ENCODE measurements around the gene RAB1A. TPM values are rescaled to one million over a fixed set of nuclear protein-coding genes. Genes with fewer than 3 reads are reported as not detected.

Gene RAB1A
- total and polyA plus RNA-seq, 9 of the 15 experiments (the other 6 are each of a cell fraction or from before 2014, with no cell fraction given): 43.8 to 163 (median 67.7) TPM

DNA sequence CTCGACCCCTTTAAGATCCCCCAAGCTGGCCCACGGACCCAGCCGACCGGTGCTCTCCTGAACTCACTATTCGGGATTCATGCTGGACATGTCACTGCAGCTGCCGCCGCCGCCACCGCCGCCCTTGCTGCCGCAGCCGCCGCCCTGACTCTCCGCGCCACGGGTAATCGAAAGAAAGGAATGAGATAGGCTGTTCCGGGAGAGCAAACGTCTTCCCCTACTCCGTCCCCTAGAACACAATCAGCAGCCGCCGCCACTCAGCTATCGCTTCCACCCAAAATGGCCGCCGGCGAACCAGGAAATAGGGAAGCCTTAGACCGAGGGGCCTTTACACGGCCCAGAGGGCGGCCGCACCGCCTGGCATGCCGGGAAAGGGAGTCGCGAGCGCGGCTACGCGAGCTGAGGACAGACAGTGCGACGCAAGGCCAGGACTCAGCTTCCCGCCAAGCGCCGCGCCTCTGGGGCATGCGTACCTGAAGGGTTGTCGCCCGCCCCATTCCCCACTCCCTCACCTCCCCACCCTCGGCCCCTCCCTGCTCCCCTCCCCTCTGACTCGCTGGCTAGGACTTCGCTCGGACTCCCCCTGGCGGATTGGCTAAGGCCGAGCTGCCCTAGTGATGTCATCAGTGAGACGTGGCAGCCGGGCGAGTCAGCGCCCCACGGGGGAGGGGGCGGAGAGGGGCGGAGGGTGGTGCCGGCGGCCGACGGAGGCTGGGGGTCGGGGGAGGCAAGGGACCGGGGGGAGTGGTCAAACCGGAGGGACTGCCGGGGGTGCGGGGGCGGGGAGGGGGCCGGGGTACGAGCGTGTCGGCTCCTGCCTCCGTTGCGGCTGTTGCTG lies at the start of gene RAB1A (continued):
- no peak for TF ChIP-seq MECOM (CRISPR knock-in tag; IDR thresholded peaks at IDR 0.05)
- no peak for TF ChIP-seq HDAC3 (IDR thresholded peaks at IDR 0.05; ENCODE audit: borderline replicate concordance, partially characterized antibody)
- TF ChIP-seq, protein P1, sequence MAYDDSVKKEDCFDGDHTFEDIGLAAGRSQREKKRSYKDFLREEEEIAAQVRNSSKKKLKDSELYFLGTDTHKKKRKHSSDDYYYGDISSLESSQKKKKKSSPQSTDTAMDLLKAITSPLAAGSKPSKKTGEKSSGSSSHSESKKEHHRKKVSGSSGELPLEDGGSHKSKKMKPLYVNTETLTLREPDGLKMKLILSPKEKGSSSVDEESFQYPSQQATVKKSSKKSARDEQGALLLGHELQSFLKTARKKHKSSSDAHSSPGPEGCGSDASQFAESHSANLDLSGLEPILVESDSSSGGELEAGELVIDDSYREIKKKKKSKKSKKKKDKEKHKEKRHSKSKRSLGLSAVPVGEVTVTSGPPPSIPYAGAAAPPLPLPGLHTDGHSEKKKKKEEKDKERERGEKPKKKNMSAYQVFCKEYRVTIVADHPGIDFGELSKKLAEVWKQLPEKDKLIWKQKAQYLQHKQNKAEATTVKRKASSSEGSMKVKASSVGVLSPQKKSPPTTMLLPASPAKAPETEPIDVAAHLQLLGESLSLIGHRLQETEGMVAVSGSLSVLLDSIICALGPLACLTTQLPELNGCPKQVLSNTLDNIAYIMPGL (CRISPR knock-in tag; IDR thresholded peaks at IDR 0.05): 0 out of 2 replicates have a peak, but pooled peaks have one; percentile 23
- no peak for TF ChIP-seq ZNF3 (CRISPR knock-in tag; IDR thresholded peaks at IDR 0.05)
- TF ChIP-seq TCF7 (IDR thresholded peaks at IDR 0.05; ENCODE audit: borderline replicate concordance): peak; percentile 50; the same call in 1 of the 2 replicates
- TF ChIP-seq, protein P2, sequence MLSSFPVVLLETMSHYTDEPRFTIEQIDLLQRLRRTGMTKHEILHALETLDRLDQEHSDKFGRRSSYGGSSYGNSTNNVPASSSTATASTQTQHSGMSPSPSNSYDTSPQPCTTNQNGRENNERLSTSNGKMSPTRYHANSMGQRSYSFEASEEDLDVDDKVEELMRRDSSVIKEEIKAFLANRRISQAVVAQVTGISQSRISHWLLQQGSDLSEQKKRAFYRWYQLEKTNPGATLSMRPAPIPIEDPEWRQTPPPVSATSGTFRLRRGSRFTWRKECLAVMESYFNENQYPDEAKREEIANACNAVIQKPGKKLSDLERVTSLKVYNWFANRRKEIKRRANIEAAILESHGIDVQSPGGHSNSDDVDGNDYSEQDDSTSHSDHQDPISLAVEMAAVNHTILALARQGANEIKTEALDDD (IDR thresholded peaks at IDR 0.05): no peak
- TF ChIP-seq TAL1 (IDR thresholded peaks at IDR 0.05): no peak
- TF ChIP-seq THRAP3 (IDR thresholded peaks at IDR 0.05; ENCODE audit: borderline replicate concordance): no peak
- TF ChIP-seq SLC30A9 (CRISPR knock-in tag; IDR thresholded peaks at IDR 0.05): no peak
- TF ChIP-seq, protein P3, sequence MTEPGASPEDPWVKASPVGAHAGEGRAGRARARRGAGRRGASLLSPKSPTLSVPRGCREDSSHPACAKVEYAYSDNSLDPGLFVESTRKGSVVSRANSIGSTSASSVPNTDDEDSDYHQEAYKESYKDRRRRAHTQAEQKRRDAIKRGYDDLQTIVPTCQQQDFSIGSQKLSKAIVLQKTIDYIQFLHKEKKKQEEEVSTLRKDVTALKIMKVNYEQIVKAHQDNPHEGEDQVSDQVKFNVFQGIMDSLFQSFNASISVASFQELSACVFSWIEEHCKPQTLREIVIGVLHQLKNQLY (CRISPR knock-in tag; conservative IDR thresholded peaks at IDR 0.05): 0 out of 4 replicates have a peak, but pooled peaks have one; percentile 33 to 71
- no peak for TF ChIP-seq ZNF253 (CRISPR knock-in tag; conservative IDR thresholded peaks at IDR 0.05)
- peak; percentile 77 for TF ChIP-seq EGR1 (conservative IDR thresholded peaks at IDR 0.05)
- no peak for TF ChIP-seq POLR3A (IDR thresholded peaks at IDR 0.05; ENCODE audit: borderline replicate concordance, extremely low read depth, insufficient read depth, insufficient read length)
- TF ChIP-seq SREBF1 (IDR thresholded peaks at IDR 0.05; ENCODE audit: borderline replicate concordance, low read depth, low read length): no peak
- no peak; the same call in 1 of the 2 replicates for TF ChIP-seq GTF2E2 (tag; IDR thresholded peaks at IDR 0.05)
- peak in 1 of 2 experiments; percentile 80; a peak in 2 of 4 replicates for TF ChIP-seq KDM4B (IDR thresholded peaks at IDR 0.05; ENCODE audit: borderline replicate concordance in 2 of 2, low read depth in 1 of 2)
- peak; percentile 90 for TF ChIP-seq JUN (IDR thresholded peaks at IDR 0.05; ENCODE audit: borderline replicate concordance, low read depth, low read length)
- TF ChIP-seq JUN (CRISPR knock-in tag; IDR thresholded peaks at IDR 0.05; ENCODE audit: borderline replicate concordance): no peak; the same call in 1 of the 2 replicates
- no peak for TF ChIP-seq ZFP36 (IDR thresholded peaks at IDR 0.05; ENCODE audit: low read depth, low read length, partially characterized antibody)
- TF ChIP-seq POLR2AphosphoS5 (IDR thresholded peaks at IDR 0.05; ENCODE audit: control insufficient read depth, insufficient read depth, low read depth, low read length): peak; percentile 90

Data from K562 (cell line).